ENCODE results near the gene PLEKHN1.

The PLEKHN1 gene

DNA sequence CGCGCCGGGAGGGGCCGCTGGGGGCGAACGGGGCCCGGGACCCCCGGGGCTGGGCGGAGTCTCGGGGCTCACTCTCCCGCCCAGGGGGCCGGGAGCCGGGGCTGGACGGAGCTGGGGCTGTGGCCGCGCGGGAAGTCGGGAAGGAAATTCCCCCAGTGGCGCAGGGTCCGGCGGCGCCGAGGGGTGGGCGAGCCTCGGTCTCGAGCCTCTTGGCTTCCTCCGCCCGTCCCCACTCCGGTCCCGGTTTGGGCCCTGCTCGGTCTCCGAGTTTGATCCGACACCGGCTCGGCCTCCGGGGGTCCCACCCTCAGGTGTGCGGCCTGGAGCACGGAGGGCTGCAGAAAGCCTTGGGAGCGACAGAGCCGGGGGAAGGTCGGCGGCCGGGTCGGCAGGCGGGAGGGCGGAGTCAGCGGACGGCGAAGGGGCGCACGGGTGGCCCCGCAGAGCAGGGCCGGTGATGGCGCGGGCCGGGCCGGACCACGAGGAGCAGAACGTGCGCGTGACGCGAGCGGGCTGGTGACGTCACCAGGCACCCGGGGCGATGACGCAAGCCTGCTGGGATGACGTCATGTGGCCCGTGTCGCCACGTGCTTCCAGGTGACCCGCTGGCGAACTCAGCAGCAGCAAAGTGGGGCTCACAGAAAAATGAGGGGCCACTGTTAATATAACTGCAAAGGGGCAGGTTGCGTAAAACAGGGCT lies 34.2 kb downstream of the PLEKHN1 start:
- no peak overlapping the region for H2AFZ ChIP-seq (ENCODE audit: low read depth, low read length, severe bottlenecking)
- no peak overlapping the region for H3K4me2 ChIP-seq (ENCODE audit: low read depth, low read length, poor library complexity, severe bottlenecking)
- no peaks in the 10 kb centered on the region for H4K20me1 ChIP-seq (ENCODE audit: low read depth, low read length)
- H3K27me3 ChIP-seq (ENCODE audit: low read length) = no peaks in the 10 kb centered on the region
- H3K9me2 ChIP-seq (replicated peaks; ENCODE audit: insufficient read depth, low read length) = no peaks in the 10 kb centered on the region
- no peak for TF ChIP-seq EZH2phosphoT487 (conservative IDR thresholded peaks at IDR 0.05; ENCODE audit: low read length)
- TF ChIP-seq, protein P1, sequence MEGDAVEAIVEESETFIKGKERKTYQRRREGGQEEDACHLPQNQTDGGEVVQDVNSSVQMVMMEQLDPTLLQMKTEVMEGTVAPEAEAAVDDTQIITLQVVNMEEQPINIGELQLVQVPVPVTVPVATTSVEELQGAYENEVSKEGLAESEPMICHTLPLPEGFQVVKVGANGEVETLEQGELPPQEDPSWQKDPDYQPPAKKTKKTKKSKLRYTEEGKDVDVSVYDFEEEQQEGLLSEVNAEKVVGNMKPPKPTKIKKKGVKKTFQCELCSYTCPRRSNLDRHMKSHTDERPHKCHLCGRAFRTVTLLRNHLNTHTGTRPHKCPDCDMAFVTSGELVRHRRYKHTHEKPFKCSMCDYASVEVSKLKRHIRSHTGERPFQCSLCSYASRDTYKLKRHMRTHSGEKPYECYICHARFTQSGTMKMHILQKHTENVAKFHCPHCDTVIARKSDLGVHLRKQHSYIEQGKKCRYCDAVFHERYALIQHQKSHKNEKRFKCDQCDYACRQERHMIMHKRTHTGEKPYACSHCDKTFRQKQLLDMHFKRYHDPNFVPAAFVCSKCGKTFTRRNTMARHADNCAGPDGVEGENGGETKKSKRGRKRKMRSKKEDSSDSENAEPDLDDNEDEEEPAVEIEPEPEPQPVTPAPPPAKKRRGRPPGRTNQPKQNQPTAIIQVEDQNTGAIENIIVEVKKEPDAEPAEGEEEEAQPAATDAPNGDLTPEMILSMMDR (IDR thresholded peaks at IDR 0.05; ENCODE audit: insufficient read depth, low read length, poor library complexity, severe bottlenecking) = no peak
- no peaks in the 10 kb centered on the region for H3K79me2 ChIP-seq (ENCODE audit: insufficient read depth, low read length)
- no peak overlapping the region for H3K4me3 ChIP-seq (ENCODE audit: insufficient read depth, low read length, poor library complexity, severe bottlenecking)
- no peak overlapping the region for H3K9ac ChIP-seq (ENCODE audit: low read length)
- no peaks in the 10 kb centered on the region for H3F3A ChIP-seq (ENCODE audit: insufficient read depth)
- no peaks in the 10 kb centered on the region for H3K9me3 ChIP-seq (ENCODE audit: insufficient read depth, low read length)
- no peak overlapping the region for H3K27ac ChIP-seq (ENCODE audit: low read depth, low read length)
- no peaks in the 10 kb centered on the region for H3K36me3 ChIP-seq (ENCODE audit: low read length)

DNA sequence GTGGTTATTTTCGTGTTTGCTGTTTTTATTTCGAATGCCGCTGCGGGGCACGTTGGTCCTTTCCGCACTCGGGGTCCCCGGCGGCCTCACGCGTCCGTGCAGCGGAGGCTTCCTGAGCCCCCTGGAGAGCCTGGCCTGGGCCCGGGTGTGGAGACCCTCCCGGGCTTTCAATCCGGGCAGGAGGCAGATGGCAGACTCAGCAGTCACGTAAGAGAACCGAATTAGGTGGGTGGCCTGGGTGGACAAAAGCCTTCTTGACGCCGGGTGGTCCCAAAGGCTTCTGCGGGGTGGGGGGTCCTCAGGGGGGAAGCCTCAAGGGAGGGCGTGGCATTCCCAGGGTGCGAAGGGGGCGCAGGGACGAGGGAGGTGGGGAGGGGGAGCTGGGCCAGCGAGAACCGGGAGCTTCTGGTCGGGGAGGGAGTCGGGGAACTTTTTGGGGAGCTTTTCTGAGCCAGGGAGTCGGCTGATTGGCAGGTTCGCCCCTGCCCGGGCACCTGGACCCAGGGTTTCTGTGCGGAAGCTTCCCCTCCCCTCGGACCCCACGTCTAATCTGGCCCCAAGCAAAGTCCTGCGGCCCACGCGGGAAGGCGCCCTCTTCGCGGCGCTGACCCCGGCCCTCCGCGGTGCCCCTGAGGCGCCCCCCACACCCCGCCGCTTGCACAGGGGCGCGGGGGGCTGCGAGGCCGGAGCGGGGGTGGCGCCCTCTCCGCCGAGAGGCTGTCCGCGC lies 34.9 kb downstream of the PLEKHN1 start:
- Histone ChIP-seq H3K79me2 (ENCODE audit: insufficient read depth, low read length) (no peaks in the 10 kb centered on the region), H3K27ac (ENCODE audit: low read depth, low read length) (no peak overlapping the region), H4K20me1 (ENCODE audit: low read depth, low read length) (no peaks in the 10 kb centered on the region), H3K9me2 (replicated peaks; ENCODE audit: insufficient read depth, low read length) (no peaks in the 10 kb centered on the region), H3K9me3 (ENCODE audit: insufficient read depth, low read length) (no peaks in the 10 kb centered on the region), H3K36me3 (ENCODE audit: low read length) (no peaks in the 10 kb centered on the region), H3K4me2 (ENCODE audit: low read depth, low read length, poor library complexity, severe bottlenecking) (no peak overlapping the region), H3K4me3 (ENCODE audit: insufficient read depth, low read length, poor library complexity, severe bottlenecking) (no peak overlapping the region), H3K27me3 (ENCODE audit: low read length) (no peaks in the 10 kb centered on the region), H3F3A (ENCODE audit: insufficient read depth) (no peaks in the 10 kb centered on the region), H2AFZ (ENCODE audit: low read depth, low read length, severe bottlenecking) (no peak overlapping the region), H3K9ac (ENCODE audit: low read length) (no peak overlapping the region)
- TF ChIP-seq, protein P1 (IDR thresholded peaks at IDR 0.05; ENCODE audit: insufficient read depth, low read length, poor library complexity, severe bottlenecking) = no peak
- TF ChIP-seq EZH2phosphoT487 (conservative IDR thresholded peaks at IDR 0.05; ENCODE audit: low read length) = no peak

DNA sequence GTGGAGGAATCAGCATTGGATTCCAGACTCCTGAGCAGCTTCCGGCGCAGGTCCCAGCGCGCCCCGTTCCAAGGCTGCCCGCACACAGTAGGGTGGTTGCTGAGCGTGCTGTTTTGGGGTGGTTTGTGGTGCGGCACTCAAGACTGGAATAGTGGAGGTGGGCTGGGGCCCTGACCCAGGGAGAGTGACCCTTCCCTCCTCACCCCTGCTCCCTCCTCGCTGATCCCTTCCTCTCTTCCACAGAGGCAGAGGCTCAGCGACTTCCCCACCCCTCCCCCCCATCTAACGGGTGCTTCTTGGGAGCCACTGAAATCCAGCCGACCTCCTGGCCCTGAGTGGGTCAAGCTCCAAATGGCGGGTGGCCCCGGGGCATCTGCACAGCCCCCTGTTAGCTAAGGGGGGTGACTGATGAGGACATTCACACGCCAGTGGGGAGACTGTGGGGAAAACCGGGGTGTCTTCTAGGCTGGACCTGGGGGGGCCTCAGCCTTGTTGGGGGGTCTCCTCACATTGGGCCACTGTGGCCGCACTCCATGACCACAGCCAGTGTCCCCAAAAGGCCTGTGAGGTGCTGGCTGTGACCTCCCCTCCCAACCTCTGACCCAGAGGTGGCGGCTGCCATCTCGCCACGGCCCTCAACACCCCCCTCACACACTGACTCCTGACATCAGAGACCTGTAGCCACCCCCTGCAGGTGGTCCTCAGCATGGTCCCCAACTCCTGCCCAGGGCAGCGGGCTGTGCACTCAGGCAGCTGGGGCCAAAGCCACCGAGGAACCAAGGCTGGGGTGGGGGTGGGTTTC lies 37.5 kb downstream of the PLEKHN1 start:
- Histone ChIP-seq H3K9me2 (replicated peaks; ENCODE audit: insufficient read depth, low read length) (no peaks in the 10 kb centered on the region), H3K4me3 (ENCODE audit: insufficient read depth, low read length, poor library complexity, severe bottlenecking) (no peak overlapping the region), H4K20me1 (ENCODE audit: low read depth, low read length) (no peaks in the 10 kb centered on the region), H3K9me3 (ENCODE audit: insufficient read depth, low read length) (no peaks in the 10 kb centered on the region), H3F3A (ENCODE audit: insufficient read depth) (no peaks in the 10 kb centered on the region), H3K36me3 (ENCODE audit: low read length) (no peaks in the 10 kb centered on the region), H2AFZ (ENCODE audit: low read depth, low read length, severe bottlenecking) (no peak overlapping the region), H3K79me2 (ENCODE audit: insufficient read depth, low read length) (no peaks in the 10 kb centered on the region), H3K9ac (ENCODE audit: low read length) (no peak overlapping the region), H3K27ac (ENCODE audit: low read depth, low read length) (no peak overlapping the region), H3K4me2 (ENCODE audit: low read depth, low read length, poor library complexity, severe bottlenecking) (no peak overlapping the region), H3K27me3 (ENCODE audit: low read length) (no peaks in the 10 kb centered on the region)
- no peak for TF ChIP-seq EZH2phosphoT487 (conservative IDR thresholded peaks at IDR 0.05; ENCODE audit: low read length)
- TF ChIP-seq, protein P1 (IDR thresholded peaks at IDR 0.05; ENCODE audit: insufficient read depth, low read length, poor library complexity, severe bottlenecking) = no peak

All from SU-DHL-6 (cell line).